ENCODE results near the gene LSM12.
A peak's percentile ranks its signal among the peaks of the same experiment; 100 is the strongest.
"Not testable (repeated sequence)": the region's sequence is repeated elsewhere in the genome, so short reads cannot be mapped to it uniquely, and the experiment has no call there.

The LSM12 gene

GRCh38 chr17:44006598-44007345 lies 59.7 kb downstream of the LSM12 start:
- DNase-seq = peak; percentile 99

GRCh38 chr17:44006272-44006597 lies 60.2 kb downstream of the LSM12 start:
- no peak for DNase-seq

DNA sequence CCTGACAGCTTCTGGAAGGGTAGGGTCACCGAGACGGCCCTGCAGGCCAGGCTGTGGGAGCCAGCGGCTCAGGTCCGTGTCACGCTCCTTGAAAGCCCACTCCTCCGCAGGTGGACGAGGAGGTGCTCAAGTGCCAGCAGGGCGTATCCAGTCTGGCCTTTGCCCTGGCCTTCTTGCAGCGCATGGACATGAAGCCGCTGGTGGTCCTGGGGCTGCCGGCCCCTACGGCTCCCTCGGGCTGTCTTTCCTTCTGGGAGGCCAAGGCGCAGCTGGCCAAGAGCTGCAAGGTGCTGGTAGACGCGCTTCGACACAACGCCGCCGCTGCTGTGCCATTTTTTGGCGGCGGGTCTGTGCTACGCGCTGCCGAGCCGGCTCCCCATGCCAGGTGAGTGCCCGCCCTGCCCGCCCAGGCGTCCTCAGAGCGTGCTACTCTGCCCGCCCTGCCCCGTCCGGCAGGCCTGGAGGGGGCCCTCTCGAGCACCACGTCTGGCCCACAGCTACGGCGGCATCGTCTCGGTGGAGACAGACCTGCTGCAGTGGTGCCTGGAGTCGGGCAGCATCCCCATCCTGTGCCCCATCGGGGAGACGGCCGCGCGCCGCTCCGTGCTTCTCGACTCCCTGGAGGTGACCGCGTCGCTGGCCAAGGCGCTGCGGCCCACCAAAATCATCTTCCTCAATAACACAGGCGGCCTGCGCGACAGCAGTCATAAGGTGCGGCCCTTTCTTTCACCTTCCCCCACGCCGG lies 60.8 kb downstream of the LSM12 start:
- DNase-seq = no peak

DNA sequence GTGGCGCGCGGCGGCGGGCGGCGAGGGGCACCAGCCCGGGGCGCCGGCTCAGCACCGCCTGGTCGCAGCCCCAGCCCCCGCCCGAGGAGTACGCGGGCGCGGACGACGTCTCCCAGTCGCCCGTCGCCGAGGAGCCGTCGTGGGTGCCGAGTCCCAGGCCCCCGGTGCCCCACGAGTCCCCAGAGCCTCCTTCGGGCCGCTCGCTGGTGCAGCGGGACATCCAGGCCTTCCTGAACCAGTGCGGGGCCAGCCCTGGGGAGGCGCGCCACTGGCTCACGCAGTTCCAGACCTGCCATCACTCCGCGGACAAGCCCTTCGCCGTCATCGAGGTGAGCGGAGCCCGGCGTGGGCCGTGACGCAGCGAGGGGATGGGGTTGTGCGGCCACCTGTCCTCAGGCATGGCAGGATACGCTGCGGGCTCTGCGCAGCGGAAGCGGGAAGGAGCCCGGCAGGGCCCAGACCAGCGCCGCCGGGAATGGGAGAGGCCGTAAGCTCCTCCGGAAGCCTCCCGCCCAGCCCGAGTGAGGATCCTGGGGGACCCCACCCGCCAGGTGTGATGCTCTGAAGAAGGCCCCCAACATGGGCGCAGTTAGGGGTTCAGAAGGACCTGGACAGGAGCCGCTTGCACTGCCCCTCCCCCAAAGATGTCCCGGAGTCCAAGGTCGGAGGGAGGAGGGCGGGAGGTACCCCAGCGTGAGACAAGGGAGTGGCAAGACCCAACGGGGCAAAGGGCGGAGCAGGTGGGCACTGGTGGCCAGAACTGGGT lies 61.5 kb downstream of the LSM12 start:
- DNase-seq = no peak

DNA sequence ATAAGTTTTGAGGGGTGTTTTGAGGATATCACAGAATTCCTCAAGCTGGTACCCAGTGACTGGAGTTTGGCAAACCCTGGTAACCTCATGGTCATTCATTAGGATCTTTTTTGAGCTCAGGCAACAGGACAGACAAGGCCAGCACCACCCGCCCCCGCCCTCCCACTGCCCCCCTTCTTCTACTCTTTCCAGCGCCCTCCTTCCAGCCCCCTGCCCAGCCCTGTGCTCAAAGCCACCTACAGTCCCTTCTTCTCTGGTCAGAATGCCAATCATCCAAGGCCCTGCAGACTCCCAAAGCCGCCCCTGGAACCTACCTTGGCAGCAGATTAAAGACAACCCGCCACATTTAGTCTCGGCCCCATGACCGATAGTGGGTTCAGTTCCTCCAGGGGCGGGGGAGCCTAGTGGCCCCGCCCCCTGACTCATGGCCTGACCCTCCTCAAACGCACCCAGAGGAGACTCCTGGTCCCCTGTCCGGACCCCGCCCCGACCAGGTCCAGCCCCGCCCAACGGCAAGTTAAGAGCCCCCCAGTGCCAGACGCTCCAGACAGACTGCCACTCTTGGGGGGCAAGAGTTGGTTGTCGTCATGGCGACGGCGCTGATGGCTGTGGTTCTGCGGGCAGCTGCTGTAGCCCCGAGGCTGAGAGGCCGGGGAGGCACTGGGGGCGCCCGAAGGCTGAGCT lies 62.3 kb downstream of the LSM12 start, which contains the start of gene NAGS:
Gene NAGS, plus strand, starts transcription at position 546 of the 684 bp plus-strand sequence. Its CDS starts 42 bp downstream, at position 588.
- peak; percentile 54 for DNase-seq

- DNase-seq = no peak
Measured at GRCh38 chr17:44002141-44002848, 64.2 kb downstream of the LSM12 start.

DNA sequence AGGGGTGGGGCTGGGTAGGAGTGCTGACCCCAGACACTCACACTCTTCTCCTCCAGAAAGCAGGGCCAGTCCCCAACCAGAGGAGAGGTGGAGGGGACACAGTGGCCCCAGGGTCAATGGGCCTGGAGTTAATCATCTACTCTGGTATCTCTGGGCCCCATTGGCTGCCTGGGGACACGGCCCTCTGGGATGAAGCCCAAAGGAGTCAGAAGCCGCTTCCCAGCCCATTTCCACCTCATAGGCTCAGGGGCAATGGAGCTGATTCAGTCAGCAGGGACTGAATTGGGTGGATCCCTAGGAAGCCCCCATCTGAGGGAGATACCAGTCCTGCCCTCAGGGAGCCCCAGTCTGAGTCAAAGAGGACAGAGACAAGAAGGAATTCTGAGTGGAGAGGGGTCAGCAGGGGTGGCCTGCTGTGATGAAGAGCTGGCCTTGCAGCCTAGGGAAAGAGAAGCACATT lies 65.0 kb downstream of the LSM12 start:
- DNase-seq = no peak

DNA sequence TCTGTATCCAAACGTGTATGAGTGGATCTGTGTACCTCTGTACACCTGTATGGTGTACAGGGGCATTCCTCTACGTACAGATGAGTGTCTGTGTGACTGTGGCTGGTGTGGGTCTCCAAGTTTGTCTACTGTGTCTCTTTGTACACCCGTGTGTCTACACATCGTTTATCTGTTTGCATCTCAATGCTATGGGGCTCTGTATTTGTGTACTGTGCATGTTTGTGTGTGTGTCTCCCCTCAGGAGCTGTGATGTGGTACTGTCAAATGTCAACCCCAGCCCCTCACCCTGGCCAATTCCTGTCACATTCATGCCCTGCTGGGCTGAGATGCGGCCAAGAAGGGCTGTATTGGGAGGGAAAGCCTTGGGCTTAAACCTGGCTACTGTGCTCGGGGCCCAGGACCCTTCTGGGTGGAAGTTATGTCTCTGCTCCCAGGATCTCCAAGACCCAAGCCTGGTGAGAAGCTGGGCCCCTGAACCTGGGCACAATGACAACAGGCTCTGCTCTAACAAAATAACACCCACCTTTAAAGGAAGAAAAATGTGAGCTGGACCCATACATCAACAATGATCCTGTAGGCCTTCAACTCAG lies 65.5 kb downstream of the LSM12 start:
- no peak for DNase-seq

DNA sequence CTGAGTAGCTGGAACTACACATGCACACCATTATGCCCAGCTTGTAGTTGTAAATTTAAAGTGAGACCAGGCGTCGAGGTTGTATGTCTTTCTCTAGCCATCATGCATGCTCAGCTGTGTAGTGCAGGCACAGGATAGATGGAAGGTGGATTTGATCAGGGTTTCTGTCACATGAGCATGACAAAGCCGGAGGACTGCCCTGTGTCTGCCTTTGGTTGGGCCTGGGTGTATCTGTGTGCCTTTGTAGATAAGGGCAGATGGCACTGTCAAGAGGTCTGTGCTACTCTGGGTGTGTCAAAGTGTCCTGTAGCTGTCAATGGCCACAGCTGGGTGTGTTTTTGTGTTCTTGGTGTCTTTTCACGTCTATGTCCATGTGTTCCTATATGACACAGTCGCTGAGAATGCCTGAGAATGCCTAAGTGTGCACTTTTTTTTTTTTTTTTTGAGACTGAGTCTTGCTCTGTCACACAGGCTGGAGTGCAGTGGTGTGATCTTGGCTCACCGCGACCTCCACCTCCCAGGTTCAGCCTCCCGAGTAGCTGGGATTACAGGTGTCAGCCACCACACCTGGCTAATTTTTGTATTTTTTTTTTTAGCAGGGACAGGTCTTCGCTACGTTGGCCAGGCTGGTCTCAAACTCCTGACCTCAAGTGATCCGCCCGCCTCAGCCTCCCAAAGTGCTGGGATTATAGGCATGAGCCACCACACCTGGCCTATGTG lies 66.2 kb downstream of the LSM12 start:
- DNase-seq = peak; percentile 82

GRCh38 chr17:43999024-43999423 lies 67.4 kb downstream of the LSM12 start:
- no peak for DNase-seq

- DNase-seq = peak; percentile 74
Measured at GRCh38 chr17:43998552-43998951, 67.9 kb downstream of the LSM12 start.

- DNase-seq = not testable (repeated sequence)
Measured at GRCh38 chr17:43997180-43997579, 69.3 kb downstream of the LSM12 start.

DNA sequence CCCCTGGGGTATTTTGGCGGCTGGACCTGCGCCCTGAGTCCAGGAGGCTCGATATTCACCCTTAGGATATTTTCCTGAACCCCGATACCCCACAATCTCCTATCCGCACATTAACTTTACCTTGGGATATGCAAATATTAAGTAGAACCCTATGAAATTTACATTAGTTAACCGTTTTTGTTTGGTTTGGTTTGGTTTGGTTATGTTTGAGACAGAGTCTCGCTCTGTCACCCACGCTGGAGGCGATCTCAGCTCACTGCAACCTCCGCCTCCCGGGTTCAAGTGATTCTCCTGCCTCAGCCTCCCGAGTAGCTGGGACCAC lies 71.4 kb downstream of the LSM12 start:
- no peak for DNase-seq

- peak; percentile 82 for DNase-seq
Measured at GRCh38 chr17:43994272-43995149, 72.0 kb downstream of the LSM12 start.

DNA sequence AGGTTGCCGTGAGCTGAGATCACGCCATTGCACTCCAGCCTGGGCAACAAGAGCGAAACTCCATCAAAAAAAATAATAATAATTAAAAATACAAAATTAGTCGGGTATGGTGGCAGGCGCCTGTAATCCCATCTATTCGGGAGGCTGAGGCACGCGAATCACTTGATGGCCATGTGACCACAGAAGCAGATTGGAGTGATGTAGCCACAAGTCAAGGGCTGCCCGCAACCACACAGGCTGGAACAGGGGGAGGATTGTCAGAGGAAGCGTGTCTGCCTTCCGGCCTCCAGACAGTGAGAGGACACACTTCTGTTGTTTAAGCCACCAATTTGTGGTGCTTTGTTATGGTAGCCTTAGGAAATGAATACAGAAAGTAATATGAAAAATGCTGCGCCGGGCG lies 73.8 kb downstream of the LSM12 start:
- no peak for DNase-seq

GRCh38 chr17:43988301-43988700 lies 78.2 kb downstream of the LSM12 start:
- DNase-seq = no peak

- no peak for DNase-seq
Measured at GRCh38 chr17:43987131-43988021, 79.1 kb downstream of the LSM12 start.

DNA sequence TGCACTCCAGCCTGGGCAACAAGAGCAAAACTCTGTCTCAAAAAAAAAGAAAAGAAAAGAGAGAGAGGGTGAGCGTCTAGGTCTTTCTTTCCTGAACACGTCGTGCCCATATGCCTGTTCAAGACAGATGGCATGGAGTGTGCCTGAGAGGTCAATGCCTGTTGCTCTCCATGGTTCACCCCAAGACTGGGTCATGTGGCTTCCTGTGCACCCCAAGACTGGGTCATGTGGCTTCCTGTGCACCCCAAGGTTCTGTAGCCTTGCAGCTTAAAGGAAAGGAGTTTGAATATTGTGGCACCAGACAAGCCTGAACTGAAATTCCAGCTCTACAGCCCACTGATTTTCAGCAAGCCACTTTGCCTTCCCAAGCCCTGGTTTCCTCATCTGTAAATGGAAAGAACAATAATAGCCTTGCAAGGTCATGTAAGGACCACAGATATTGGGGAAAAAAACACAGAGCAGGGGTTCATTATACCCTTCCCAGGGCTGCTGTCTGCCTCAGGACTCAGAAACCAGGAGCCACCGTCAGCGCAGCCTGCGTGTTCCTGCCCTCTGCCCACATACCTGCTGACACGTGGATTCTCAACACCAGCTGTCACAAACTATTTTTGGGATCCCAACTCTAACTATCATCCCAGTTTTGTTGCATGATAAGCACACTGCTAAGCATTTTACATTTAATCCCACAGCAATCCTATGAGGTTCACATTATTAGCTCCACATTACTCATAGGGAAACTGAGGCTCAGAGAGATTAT lies 80.1 kb downstream of the LSM12 start:
- DNase-seq = no peak
